Stimulated activated CD4-positive, alpha-beta T cell treated with anti-CD3 and anti-CD28 coated beads, Interleukin-2, amount 100 ng/mL, for 48 hours (primary cell): ENCODE measurements around the gene SPECC1L.
"Not testable (repeated sequence)": the region's sequence is repeated elsewhere in the genome, so short reads cannot be mapped to it uniquely, and the experiment has no call there.

Experiments used
- DNase-seq, 2 donors: peaks; one replicate each; pipeline ENCODE4 v3.0.0-alpha.2; 2020

The SPECC1L gene

GRCh38 chr22:24289114-24289513 is 18.5 kb downstream of the SPECC1L start:
- no peak for DNase-seq

- no peak for DNase-seq
Measured at GRCh38 chr22:24289741-24290163, 19.1 kb downstream of the SPECC1L start.

GRCh38 chr22:24290459-24290858 is 19.8 kb downstream of the SPECC1L start:
- DNase-seq, result no peak

- DNase-seq, result no peak
Measured at GRCh38 chr22:24291515-24292201, 21.0 kb downstream of the SPECC1L start.

- not testable (repeated sequence) for DNase-seq
Measured at GRCh38 chr22:24292202-24292830, 21.7 kb downstream of the SPECC1L start.

GRCh38 chr22:24294913-24295312 is 24.3 kb downstream of the SPECC1L start:
- DNase-seq, result not testable (repeated sequence)

- DNase-seq, result not testable (repeated sequence)
Measured at GRCh38 chr22:24298497-24299155, 28.0 kb downstream of the SPECC1L start.

GRCh38 chr22:24300522-24300921 is 29.9 kb downstream of the SPECC1L start:
- not testable (repeated sequence) for DNase-seq

GRCh38 chr22:24302591-24302990 is 32.0 kb downstream of the SPECC1L start:
- no peak for DNase-seq

GRCh38 chr22:24303007-24303406 is 32.4 kb downstream of the SPECC1L start:
- no peak for DNase-seq

GRCh38 chr22:24304062-24304675 is 33.5 kb downstream of the SPECC1L start:
- no peak for DNase-seq

GRCh38 chr22:24305260-24305692 is 34.6 kb downstream of the SPECC1L start:
- peak in 1 of 2 donors; percentile 9 for DNase-seq

GRCh38 chr22:24310969-24311368 is 40.3 kb downstream of the SPECC1L start:
- no peak for DNase-seq

GRCh38 chr22:24315367-24315966 is 44.8 kb downstream of the SPECC1L start:
- DNase-seq, result no peak

GRCh38 chr22:24316264-24316663 is 45.6 kb downstream of the SPECC1L start:
- DNase-seq, result not testable (repeated sequence)

- DNase-seq, result not testable (repeated sequence)
Measured at GRCh38 chr22:24317511-24317910, 46.9 kb downstream of the SPECC1L start.

- DNase-seq, result no peak
Measured at GRCh38 chr22:24319451-24319850, 48.8 kb downstream of the SPECC1L start.

GRCh38 chr22:24321999-24322398 is 51.4 kb downstream of the SPECC1L start:
- no peak for DNase-seq

- no peak for DNase-seq
Measured at GRCh38 chr22:24322522-24322921, 51.9 kb downstream of the SPECC1L start.

- DNase-seq, result no peak
Measured at GRCh38 chr22:24323233-24323632, 52.6 kb downstream of the SPECC1L start.

GRCh38 chr22:24323695-24324094 is 53.1 kb downstream of the SPECC1L start:
- no peak for DNase-seq

GRCh38 chr22:24324137-24324536 is 53.5 kb downstream of the SPECC1L start:
- DNase-seq, result no peak
